ENCODE data around the gene ISL1.
A peak's percentile ranks its signal among the peaks of the same experiment; 100 is the strongest.

Gene ISL1

GRCh38 chr5:51398875-51399642, 15.8 kb downstream of the ISL1 start:
- TF ChIP-seq, protein P1, sequence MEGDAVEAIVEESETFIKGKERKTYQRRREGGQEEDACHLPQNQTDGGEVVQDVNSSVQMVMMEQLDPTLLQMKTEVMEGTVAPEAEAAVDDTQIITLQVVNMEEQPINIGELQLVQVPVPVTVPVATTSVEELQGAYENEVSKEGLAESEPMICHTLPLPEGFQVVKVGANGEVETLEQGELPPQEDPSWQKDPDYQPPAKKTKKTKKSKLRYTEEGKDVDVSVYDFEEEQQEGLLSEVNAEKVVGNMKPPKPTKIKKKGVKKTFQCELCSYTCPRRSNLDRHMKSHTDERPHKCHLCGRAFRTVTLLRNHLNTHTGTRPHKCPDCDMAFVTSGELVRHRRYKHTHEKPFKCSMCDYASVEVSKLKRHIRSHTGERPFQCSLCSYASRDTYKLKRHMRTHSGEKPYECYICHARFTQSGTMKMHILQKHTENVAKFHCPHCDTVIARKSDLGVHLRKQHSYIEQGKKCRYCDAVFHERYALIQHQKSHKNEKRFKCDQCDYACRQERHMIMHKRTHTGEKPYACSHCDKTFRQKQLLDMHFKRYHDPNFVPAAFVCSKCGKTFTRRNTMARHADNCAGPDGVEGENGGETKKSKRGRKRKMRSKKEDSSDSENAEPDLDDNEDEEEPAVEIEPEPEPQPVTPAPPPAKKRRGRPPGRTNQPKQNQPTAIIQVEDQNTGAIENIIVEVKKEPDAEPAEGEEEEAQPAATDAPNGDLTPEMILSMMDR (IDR thresholded peaks at IDR 0.05; ENCODE audit: insufficient read depth, low read depth, low read length, missing control alignments): no peak
- no peak for DNase-seq (ENCODE audit: low read depth)
- H3K4me3 ChIP-seq (ENCODE audit: low read length): peak overlapping the region; percentile 50

- H3K4me3 ChIP-seq (ENCODE audit: low read length): peak overlapping the region; percentile 50
- no peak for DNase-seq (ENCODE audit: low read depth)
- TF ChIP-seq, protein P1 (IDR thresholded peaks at IDR 0.05; ENCODE audit: insufficient read depth, low read depth, low read length, missing control alignments): no peak
These were observed 16.4 kb downstream of the ISL1 start for GRCh38 chr5:51399643-51400006.

DNA sequence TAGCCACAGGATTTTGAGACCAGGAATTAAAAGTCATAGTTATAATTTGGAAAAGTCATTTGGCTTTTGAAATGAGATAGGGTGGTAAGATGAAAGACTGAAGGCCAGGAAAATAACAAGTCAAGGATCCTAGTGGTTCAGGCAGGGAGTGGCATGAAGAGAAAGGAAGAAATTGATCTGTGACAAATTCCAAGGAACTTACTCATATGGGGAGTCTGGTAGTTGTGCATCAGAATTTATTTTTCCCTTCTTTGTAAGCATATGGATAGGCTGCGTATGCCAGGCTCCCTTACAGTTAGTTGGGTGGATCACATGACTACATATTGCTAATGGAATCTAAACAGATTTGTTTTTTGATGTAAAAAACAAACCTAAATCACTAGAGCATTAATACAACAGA, 21.0 kb downstream of the ISL1 start:
- H3K4me3 ChIP-seq (ENCODE audit: low read length): no peak overlapping the region
- no peak for DNase-seq (ENCODE audit: low read depth)
- TF ChIP-seq, protein P1 (IDR thresholded peaks at IDR 0.05; ENCODE audit: insufficient read depth, low read depth, low read length, missing control alignments): no peak

GRCh38 chr5:51411921-51412325, 28.7 kb downstream of the ISL1 start:
- TF ChIP-seq, protein P1 (IDR thresholded peaks at IDR 0.05; ENCODE audit: insufficient read depth, low read depth, low read length, missing control alignments): no peak
- H3K4me3 ChIP-seq (ENCODE audit: low read length): no peak overlapping the region
- no peak for DNase-seq (ENCODE audit: low read depth)

GRCh38 chr5:51414516-51414915, 31.3 kb downstream of the ISL1 start:
- H3K4me3 ChIP-seq (ENCODE audit: low read length): no peak overlapping the region

GRCh38 chr5:51416149-51416548, 32.9 kb downstream of the ISL1 start:
- no peak overlapping the region for H3K4me3 ChIP-seq (ENCODE audit: low read length)
- no peak for DNase-seq (ENCODE audit: low read depth)
- TF ChIP-seq, protein P1 (IDR thresholded peaks at IDR 0.05; ENCODE audit: insufficient read depth, low read depth, low read length, missing control alignments): no peak

More at GRCh38 chr5:51414516-51414915, 31.3 kb downstream of the ISL1 start:
- DNase-seq (ENCODE audit: low read depth): peak; percentile 74
- TF ChIP-seq, protein P1 (IDR thresholded peaks at IDR 0.05; ENCODE audit: insufficient read depth, low read depth, low read length, missing control alignments): no peak
